Measurements from ENCODE around the gene SOCS6. TPM values are rescaled to one million over a fixed set of nuclear protein-coding genes. Genes with fewer than 3 reads are reported as not detected.

SOCS6 gene
- polyA plus RNA-seq, 3 donors = 4.8 to 6.1 (median 4.8) TPM

GRCh38 chr18:70334264-70334663, 45.4 kb downstream of the SOCS6 start:
- TF ChIP-seq, protein P1, sequence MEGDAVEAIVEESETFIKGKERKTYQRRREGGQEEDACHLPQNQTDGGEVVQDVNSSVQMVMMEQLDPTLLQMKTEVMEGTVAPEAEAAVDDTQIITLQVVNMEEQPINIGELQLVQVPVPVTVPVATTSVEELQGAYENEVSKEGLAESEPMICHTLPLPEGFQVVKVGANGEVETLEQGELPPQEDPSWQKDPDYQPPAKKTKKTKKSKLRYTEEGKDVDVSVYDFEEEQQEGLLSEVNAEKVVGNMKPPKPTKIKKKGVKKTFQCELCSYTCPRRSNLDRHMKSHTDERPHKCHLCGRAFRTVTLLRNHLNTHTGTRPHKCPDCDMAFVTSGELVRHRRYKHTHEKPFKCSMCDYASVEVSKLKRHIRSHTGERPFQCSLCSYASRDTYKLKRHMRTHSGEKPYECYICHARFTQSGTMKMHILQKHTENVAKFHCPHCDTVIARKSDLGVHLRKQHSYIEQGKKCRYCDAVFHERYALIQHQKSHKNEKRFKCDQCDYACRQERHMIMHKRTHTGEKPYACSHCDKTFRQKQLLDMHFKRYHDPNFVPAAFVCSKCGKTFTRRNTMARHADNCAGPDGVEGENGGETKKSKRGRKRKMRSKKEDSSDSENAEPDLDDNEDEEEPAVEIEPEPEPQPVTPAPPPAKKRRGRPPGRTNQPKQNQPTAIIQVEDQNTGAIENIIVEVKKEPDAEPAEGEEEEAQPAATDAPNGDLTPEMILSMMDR (IDR thresholded peaks at IDR 0.05) = no peak
- Histone ChIP-seq H3K4me2 (replicated peaks; ENCODE audit: extremely low read depth, low read length, poor library complexity, severe bottlenecking) (no peak overlapping the region), H3K36me3 (replicated peaks in 1 of 2; ENCODE audit: control insufficient read depth in 1 of 2, insufficient read depth in 2 of 2, low read length in 2 of 2) (no peaks in the 10 kb centered on the region), H3K27me3 (ENCODE audit: control insufficient read depth in 2 of 2, insufficient read depth in 2 of 2, low read length in 2 of 2) (no peaks in the 10 kb centered on the region), H4K20me1 (ENCODE audit: insufficient read depth, low read length) (no peaks in the 10 kb centered on the region), H3K79me2 (ENCODE audit: insufficient read depth, low read length) (no peaks in the 10 kb centered on the region), H3K9me3 (replicated peaks in 1 of 2; ENCODE audit: control insufficient read depth in 1 of 2, insufficient read depth in 1 of 2, low read length in 2 of 2) (peaks cover 0 to 4% of the 10 kb centered on the region in 2 donors), H3K27ac (ENCODE audit: low read depth in 1 of 2, low read length in 2 of 2) (no peak overlapping the region), H2AFZ (ENCODE audit: insufficient read depth, low read depth, low read length, poor library complexity, severe bottlenecking) (no peak overlapping the region), H3K4me3 (replicated peaks in 1 of 3; ENCODE audit: low read depth in 2 of 3, low read length in 3 of 3) (no peak overlapping the region), H3K4me1 (ENCODE audit: control insufficient read depth in 1 of 2, insufficient read depth in 2 of 2, low read length in 2 of 2) (peaks cover 0 to under 1% of the 10 kb centered on the region in 2 donors), H3K9ac (ENCODE audit: insufficient read depth, low read length, poor library complexity, severe bottlenecking) (no peak overlapping the region)
- DNase-seq = no peak
- Mint-ChIP-seq H3K9me3 (peaks cover 2 to 11% (median 5%) of the 10 kb centered on the region in 7 donors), H3K36me3 (peaks cover 0 to 3% of the 10 kb centered on the region in 2 donors), H3K4me1 (peaks cover 13% of the 10 kb centered on the region), H3K4me3 (no peak overlapping the region), H3K27ac (no peak overlapping the region), H3K27me3 (ENCODE audit: low read depth in 3 of 3) (peaks cover 0 to 1% (median 0%) of the 10 kb centered on the region in 3 donors)
- intact Hi-C loops (cut with micrococcal nuclease) = loop anchor here in 1 of 2 donors (5.0 kb wide), 1 partner anchor 47 kb away; the partner anchor contains the start of gene SOCS6
- WGBS (ENCODE audit: insufficient coverage) = 100% methylated on average over 1 of the region's 1 CpG

- Mint-ChIP-seq H3K27ac (no peak overlapping the region), H3K9me3 (peaks cover 2 to 11% (median 5%) of the 10 kb centered on the region in 7 donors), H3K4me3 (no peak overlapping the region), H3K36me3 (peaks cover 0 to 3% of the 10 kb centered on the region in 2 donors), H3K27me3 (ENCODE audit: low read depth in 3 of 3) (peaks cover 0 to 1% (median 0%) of the 10 kb centered on the region in 3 donors), H3K4me1 (peaks cover 11% of the 10 kb centered on the region)
- H3K27me3 ChIP-seq (ENCODE audit: control insufficient read depth in 2 of 2, insufficient read depth in 2 of 2, low read length in 2 of 2) = no peaks in the 10 kb centered on the region
- H3K4me3 ChIP-seq (replicated peaks in 1 of 3; ENCODE audit: low read depth in 2 of 3, low read length in 3 of 3) = no peak overlapping the region
- no peak overlapping the region for H3K27ac ChIP-seq (ENCODE audit: low read depth in 1 of 2, low read length in 2 of 2)
- intact Hi-C loops (cut with micrococcal nuclease) = loop anchor here in 1 of 2 donors (5.0 kb wide), 1 partner anchor 48 kb away; the partner anchor contains the start of gene SOCS6
- no peak overlapping the region for H2AFZ ChIP-seq (ENCODE audit: insufficient read depth, low read depth, low read length, poor library complexity, severe bottlenecking)
- TF ChIP-seq, protein P1 (IDR thresholded peaks at IDR 0.05) = no peak
- H4K20me1 ChIP-seq (ENCODE audit: insufficient read depth, low read length) = no peaks in the 10 kb centered on the region
- H3K9me3 ChIP-seq (replicated peaks in 1 of 2; ENCODE audit: control insufficient read depth in 1 of 2, insufficient read depth in 1 of 2, low read length in 2 of 2) = peaks cover 0 to 4% of the 10 kb centered on the region in 2 donors
- peak; percentile 13 to 31 (median 18) for DNase-seq
- no peak overlapping the region for H3K4me2 ChIP-seq (replicated peaks; ENCODE audit: extremely low read depth, low read length, poor library complexity, severe bottlenecking)
- no peak overlapping the region for H3K9ac ChIP-seq (ENCODE audit: insufficient read depth, low read length, poor library complexity, severe bottlenecking)
- H3K4me1 ChIP-seq (ENCODE audit: control insufficient read depth in 1 of 2, insufficient read depth in 2 of 2, low read length in 2 of 2) = no peaks in the 10 kb centered on the region
- H3K36me3 ChIP-seq (replicated peaks in 1 of 2; ENCODE audit: control insufficient read depth in 1 of 2, insufficient read depth in 2 of 2, low read length in 2 of 2) = no peaks in the 10 kb centered on the region
- 100% methylated on average over 3 of the region's 5 CpGs for WGBS (ENCODE audit: insufficient coverage)
- no peaks in the 10 kb centered on the region for H3K79me2 ChIP-seq (ENCODE audit: insufficient read depth, low read length)
Measured at GRCh38 chr18:70334728-70335329, 46.0 kb downstream of the SOCS6 start.
